ENCODE measurements around the gene ANXA6.

- TF ChIP-seq CTCF (IDR thresholded peaks at IDR 0.05; ENCODE audit: insufficient read depth, low read length) (no peak), POLR2AphosphoS5 (IDR thresholded peaks at IDR 0.05; ENCODE audit: low read depth) (no peak), SPI1 (IDR thresholded peaks at IDR 0.05; ENCODE audit: borderline replicate concordance, low read depth) (no peak), GABPA (IDR thresholded peaks at IDR 0.05; ENCODE audit: low read depth) (no peak), REST (IDR thresholded peaks at IDR 0.05; ENCODE audit: insufficient replicate concordance, low read depth) (no peak)
Measured at GRCh38 chr5:151156507-151157420, 815 bp downstream of the ANXA6 start.
